Activated CD4-positive, alpha-beta T cell treated with anti-CD3 and anti-CD28 coated beads for 4 hours (primary cell): ENCODE data around the gene GLRX3.
"Not testable (repeated sequence)": the region's sequence is repeated elsewhere in the genome, so short reads cannot be mapped to it uniquely, and the experiment has no call there.

Source experiments
- DNase-seq, 2 donors: peaks; one replicate each; pipeline ENCODE4 v3.0.0-alpha.2; 2020

GLRX3 gene

GRCh38 chr10:130190055-130190736 lies 54.0 kb downstream of the GLRX3 start:
- DNase-seq = peak; percentile 80 to 91

- no peak for DNase-seq
Measured at GRCh38 chr10:130190737-130191115, 54.5 kb downstream of the GLRX3 start.

GRCh38 chr10:130191380-130191779 lies 55.2 kb downstream of the GLRX3 start:
- no peak for DNase-seq

GRCh38 chr10:130192276-130192848 lies 56.2 kb downstream of the GLRX3 start:
- DNase-seq = no peak

GRCh38 chr10:130193033-130193432 lies 56.8 kb downstream of the GLRX3 start:
- no peak for DNase-seq

GRCh38 chr10:130193493-130194193 lies 57.5 kb downstream of the GLRX3 start:
- DNase-seq = no peak

- no peak for DNase-seq
Measured at GRCh38 chr10:130194194-130194990, 58.2 kb downstream of the GLRX3 start.

GRCh38 chr10:130194991-130195645 lies 58.9 kb downstream of the GLRX3 start:
- no peak for DNase-seq

- no peak for DNase-seq
Measured at GRCh38 chr10:130195746-130196294, 59.6 kb downstream of the GLRX3 start.

- DNase-seq = no peak
Measured at GRCh38 chr10:130196511-130197487, 60.6 kb downstream of the GLRX3 start.

GRCh38 chr10:130198651-130199050 lies 62.5 kb downstream of the GLRX3 start:
- DNase-seq = no peak

GRCh38 chr10:130200179-130201042 lies 64.2 kb downstream of the GLRX3 start:
- DNase-seq = no peak

- no peak for DNase-seq
Measured at GRCh38 chr10:130201043-130201380, 64.8 kb downstream of the GLRX3 start.

GRCh38 chr10:130202150-130202549 lies 66.0 kb downstream of the GLRX3 start:
- DNase-seq = not testable (repeated sequence)

GRCh38 chr10:130202984-130203621 lies 66.9 kb downstream of the GLRX3 start:
- no peak for DNase-seq

GRCh38 chr10:130203626-130204025 lies 67.4 kb downstream of the GLRX3 start:
- DNase-seq = no peak

- DNase-seq = no peak
Measured at GRCh38 chr10:130206216-130206737, 70.1 kb downstream of the GLRX3 start.

GRCh38 chr10:130207205-130207604 lies 71.0 kb downstream of the GLRX3 start:
- DNase-seq = no peak

- DNase-seq = no peak
Measured at GRCh38 chr10:130208807-130209206, 72.6 kb downstream of the GLRX3 start.

- no peak for DNase-seq
Measured at GRCh38 chr10:130212746-130213145, 76.6 kb downstream of the GLRX3 start.
